GM23248 (cell line): ENCODE data around the gene MYH7. TPM values are rescaled to one million over a fixed set of nuclear protein-coding genes. Genes with fewer than 3 reads are reported as not detected.

Source experiments
- DNase-seq: peaks from one replicate; pipeline ENCODE4 v3.0.0-alpha.2; 2015
- H2AFZ ChIP-seq: fragments of 200-600 bp; sonication (generic); 2 replicates; pipeline ENCODE4 v1.6.1; 2016; ENCODE audit warnings: antibody characterized with exemption
- H3F3A ChIP-seq: fragments of 200-600 bp; sonication (generic); 2 replicates; pipeline ENCODE4 v1.6.1; 2016; ENCODE audit warnings: mild to moderate bottlenecking, antibody characterized with exemption, mixed run types; ENCODE audit not compliant: insufficient read depth
- H3K27ac ChIP-seq: fragments of 200-600 bp; sonication (generic); 2 replicates; pipeline ENCODE4 v1.5.1; 2016; ENCODE audit warnings: mild to moderate bottlenecking
- H3K27me3 ChIP-seq: fragments of 200-600 bp; sonication (generic); replicated peaks from 2 replicates; pipeline ENCODE4 v1.6.1; 2016; ENCODE audit warnings: mild to moderate bottlenecking; ENCODE audit not compliant: insufficient read depth
- H3K36me3 ChIP-seq: fragments of 200-600 bp; sonication (generic); 2 replicates; pipeline ENCODE4 v1.6.1; 2016; ENCODE audit warnings: low read depth, mild to moderate bottlenecking
- H3K4me1 ChIP-seq: fragments of 200-600 bp; sonication (generic); 2 replicates; pipeline ENCODE4 v1.6.1; 2016; ENCODE audit warnings: mild to moderate bottlenecking; ENCODE audit not compliant: insufficient read depth
- H3K4me2 ChIP-seq: fragments of 200-600 bp; sonication (generic); one replicate; pipeline ENCODE4 v1.6.1; 2016; ENCODE audit warnings: mild to moderate bottlenecking; ENCODE audit not compliant: unreplicated experiment
- H3K4me3 ChIP-seq: fragments of 200-600 bp; sonication (generic); 2 replicates; pipeline ENCODE4 v1.5.1; 2016; ENCODE audit warnings: mild to moderate bottlenecking
- H3K79me2 ChIP-seq: fragments of 200-600 bp; sonication (generic); 2 replicates; pipeline ENCODE4 v1.6.1; 2016; ENCODE audit warnings: mild to moderate bottlenecking; ENCODE audit not compliant: insufficient read depth
- H3K9ac ChIP-seq: fragments of 200-600 bp; sonication (generic); 2 replicates; pipeline ENCODE4 v1.6.1; 2016; ENCODE audit warnings: mild to moderate bottlenecking
- H3K9me2 ChIP-seq: fragments of 200-600 bp; sonication (generic); 2 replicates; pipeline ENCODE4 v1.6.1; 2016; ENCODE audit warnings: mixed run types, mild to moderate bottlenecking, moderate library complexity; ENCODE audit not compliant: insufficient read depth
- H3K9me3 ChIP-seq: fragments of 200-600 bp; sonication (generic); one replicate; pipeline ENCODE4 v1.6.1; 2017; ENCODE audit warnings: low read depth
- H4K20me1 ChIP-seq: fragments of 200-600 bp; sonication (generic); 2 replicates; pipeline ENCODE4 v1.6.0; 2016; ENCODE audit not compliant: insufficient read depth
- EZH2 ChIP-seq: fragments of 200-600 bp; sonication (generic); IDR thresholded peaks from 2 replicates; pipeline ENCODE4 v1.6.1; 2018; ENCODE audit warnings: antibody characterized with exemption, mild to moderate bottlenecking; ENCODE audit not compliant: insufficient read depth, poor library complexity, severe bottlenecking
- EZH2phosphoT487 ChIP-seq: fragments of 200-600 bp; sonication (generic); IDR thresholded peaks from 2 replicates; pipeline ENCODE4 v1.6.1; 2018; ENCODE audit warnings: antibody characterized with exemption, moderate library complexity, mild to moderate bottlenecking, low read depth; ENCODE audit not compliant: insufficient read depth
- WGBS, 2 experiments: methylation state at CpG; one replicate each; pipeline ENCODE4 v1.1.6; 2015 to 2017; ENCODE audit warnings: low lambda C conversion rate in 2 of 2, low coverage in 1 of 2; ENCODE audit errors: missing lambda C conversion rate in 2 of 2; 5-methylcytosine and 5-hydroxymethylcytosine counted together
- in situ Hi-C: fragments of 300-500 bp; cut with MboI; formaldehyde crosslinking; loops from 2 replicates; pipeline ENCODE4 v1.15.0; 2020
- microRNA counts: library from miRNA; unstranded; fragments of <30 nt; microRNA quantifications from one replicate; lab custom pipeline; 2016
- microRNA-seq: library from miRNA; unstranded; fragments of <30 nt; microRNA quantifications from one replicate; pipeline ENCODE4, GENCODE V29; 2016; ENCODE audit warnings: borderline number of aligned reads
- polyA plus RNA-seq: library from polyadenylated mRNA; unstranded; fragments of >200 nt; fragmentation: Nextera tagmentation; extraction: Ambion mirVana; gene quantifications from 2 replicates; pipeline ENCODE4 v1.2.1, GENCODE V29; 2016
- small RNA-seq: library from RNA; depleted of rRNA; stranded (forward); fragments of <200 nt; gene quantifications from one replicate; pipeline ENCODE3, GENCODE V24; 2014; ENCODE audit warnings: low read depth, low replicate concordance
- total RNA-seq: library from RNA; depleted of rRNA; stranded (reverse); fragments of >200 nt; shearing (Covaris generic); gene quantifications from 2 replicates; pipeline ENCODE4 v1.2.3, GENCODE V29; 2014; rRNA removed

The MYH7 gene
- total and polyA plus RNA-seq, 2 experiments from 2014 or later: not detected

DNA sequence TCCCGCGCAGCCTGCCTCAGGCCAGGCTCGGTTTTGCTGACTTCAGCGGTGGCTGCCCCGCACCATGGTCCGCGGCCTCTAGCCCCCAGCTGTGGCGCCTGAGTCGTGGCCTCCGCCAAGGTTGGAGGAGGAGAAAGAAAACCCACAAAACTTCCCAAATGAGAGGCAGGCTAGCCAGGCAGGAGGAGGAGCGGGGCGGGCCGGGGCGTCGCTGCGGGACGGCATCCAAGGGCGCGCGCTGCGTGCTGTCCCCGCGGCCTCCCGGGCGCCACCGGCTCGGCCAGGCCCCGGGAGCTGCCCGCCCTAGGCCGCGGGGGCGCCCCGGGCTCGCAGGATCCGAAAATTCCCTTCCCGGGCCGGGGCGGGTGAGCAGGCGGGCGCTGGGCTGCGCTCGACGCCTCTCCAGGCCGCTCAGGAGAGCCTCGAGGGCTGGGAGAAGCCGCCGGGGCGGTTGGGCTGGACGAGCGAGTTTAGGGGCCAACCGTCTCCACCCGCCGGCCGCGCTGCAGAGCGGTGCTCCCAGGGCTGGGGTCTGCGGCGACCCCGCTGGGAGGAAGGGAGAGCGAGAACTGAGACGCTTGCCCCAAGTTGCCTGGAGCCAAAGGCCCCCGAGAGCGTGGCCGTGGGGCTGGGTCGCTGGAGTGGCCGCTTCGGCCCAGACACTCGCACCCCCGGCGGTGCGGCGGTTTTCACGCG, 70.3 kb downstream of the MYH7 start, which contains the start of gene EFS:
Gene EFS (minus strand): TSS at position 137 of the 696 bp plus-strand sequence. CDS start 147 bp downstream, outside the sequence.
- peak within 1 kb of the TSS; percentile 85 for H3K4me3 ChIP-seq
- H3F3A ChIP-seq: peaks cover 21% of the 10 kb centered on the region
- DNase-seq: peak; percentile 73
- WGBS, 2 experiments: 1 to 2% methylated on average over 48 to 70 of the region's 74 CpGs
- TF ChIP-seq EZH2 (no peak), EZH2phosphoT487 (no peak)
- H2AFZ ChIP-seq: peak within 1 kb of the TSS; percentile 76
- H3K36me3 ChIP-seq: no peaks in the 10 kb centered on the region
- H4K20me1 ChIP-seq: no peaks in the 10 kb centered on the region
- H3K9me3 ChIP-seq: no peaks in the 10 kb centered on the region
- in situ Hi-C loops: no loop called here
- peak within 1 kb of the TSS; percentile 96 for H3K4me2 ChIP-seq
- H3K4me1 ChIP-seq: peaks cover 17% of the 10 kb centered on the region
- H3K9ac ChIP-seq: peak within 1 kb of the TSS; percentile 95
- H3K9me2 ChIP-seq: no peaks in the 10 kb centered on the region
- H3K27ac ChIP-seq: peak within 1 kb of the TSS; percentile 79
- no peaks in the 10 kb centered on the region for H3K27me3 ChIP-seq
- H3K79me2 ChIP-seq: peaks cover 34% of the 10 kb centered on the region

DNA sequence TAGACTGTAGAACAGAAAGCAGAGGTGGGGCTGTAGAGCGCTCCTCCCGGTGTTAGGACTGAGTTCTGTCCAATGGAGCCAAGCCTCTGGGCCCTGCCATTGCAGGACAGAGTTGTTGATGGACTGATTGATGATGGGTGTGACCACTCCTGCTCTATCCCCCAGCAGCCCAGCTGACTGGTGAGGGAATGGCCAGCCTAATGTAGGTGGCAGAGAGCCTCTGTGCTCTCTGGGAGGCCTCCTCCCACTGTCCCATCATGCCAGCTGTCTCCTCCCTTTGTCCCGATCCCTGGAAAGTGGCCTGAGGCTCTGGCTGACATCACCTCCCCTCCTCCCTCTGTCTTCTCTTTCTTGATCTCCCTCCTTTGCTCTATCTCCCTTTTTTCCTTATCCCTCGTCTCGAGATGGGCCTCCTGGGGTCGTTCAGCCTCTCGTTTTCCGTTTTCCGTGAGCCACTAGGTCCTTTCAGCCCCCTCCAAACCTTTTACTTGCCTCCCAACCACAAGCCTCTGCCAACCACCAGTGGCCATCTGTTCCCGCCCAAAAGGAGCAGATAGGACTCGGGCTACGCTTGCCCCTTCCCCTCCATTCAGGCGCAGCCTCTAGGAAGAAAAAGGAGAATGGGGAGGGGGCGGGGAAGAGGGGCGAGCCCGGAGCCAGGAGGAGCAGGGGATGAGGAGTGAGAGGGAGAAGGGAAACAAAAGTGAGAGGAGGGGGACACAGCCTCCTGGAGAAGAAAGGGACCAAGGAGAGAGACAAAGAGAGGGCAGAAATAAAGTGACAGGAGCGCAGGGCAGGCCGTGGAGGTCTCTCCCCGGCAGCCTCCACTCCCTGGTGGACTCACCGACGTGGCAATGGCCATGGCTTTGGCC, 71.1 kb downstream of the MYH7 start:
- peaks cover 17% of the 10 kb centered on the region for H3K4me1 ChIP-seq
- H4K20me1 ChIP-seq: no peaks in the 10 kb centered on the region
- H3K9ac ChIP-seq: peak overlapping the region; percentile 95
- peak overlapping the region; percentile 79 for H3K27ac ChIP-seq
- TF ChIP-seq EZH2phosphoT487 (no peak), EZH2 (no peak)
- H3F3A ChIP-seq: peaks cover 21% of the 10 kb centered on the region
- H3K9me3 ChIP-seq: no peaks in the 10 kb centered on the region
- H3K79me2 ChIP-seq: peaks cover 34% of the 10 kb centered on the region
- H2AFZ ChIP-seq: peak overlapping the region; percentile 76
- peak overlapping the region; percentile 96 for H3K4me2 ChIP-seq
- WGBS, 2 experiments: 3 to 4% methylated on average over 18 to 21 of the region's 21 CpGs
- in situ Hi-C loops: no loop called here
- H3K4me3 ChIP-seq: peak overlapping the region; percentile 85
- H3K9me2 ChIP-seq: no peaks in the 10 kb centered on the region
- H3K36me3 ChIP-seq: no peaks in the 10 kb centered on the region
- H3K27me3 ChIP-seq: no peaks in the 10 kb centered on the region
- peak; percentile 71 for DNase-seq

MicroRNAs within 50 kb of the gene (microRNA counts, 767-probe panel; counts per million panel counts)
- 447 counts per million, percentile 86 among the panel's probes with 10 or more counts for microRNA hsa-miR-208a (lab: Ali Mortazavi, UCI)
- 447 counts per million, percentile 86 among the panel's probes with 10 or more counts for microRNA hsa-miR-208b (lab: Ali Mortazavi, UCI)

Small RNA genes within 50 kb of the gene (microRNA-seq; reads per million reads assigned to microRNA genes)
- gene MIR208A (not detected), gene MIR208B (not detected)

Small RNA genes within 50 kb of the gene (small RNA-seq; reads per million reads assigned to genes)
- gene MIR208A: not detected
- gene MIR208B: not detected

Other genes starting within 250 kb of the MYH7 start
- not detected in 2 replicates for gene RNF212B, start 197.7 kb downstream of the MYH7 start, total RNA-seq
- not detected in 2 replicates for gene RNF212B, start 197.7 kb downstream of the MYH7 start, polyA plus RNA-seq
- 7.6 and 8.7 TPM in 2 replicates for gene HOMEZ, start 149.5 kb downstream of the MYH7 start, total RNA-seq
- gene HOMEZ, start 149.5 kb downstream of the MYH7 start, polyA plus RNA-seq: 5.0 and 5.8 TPM in 2 replicates
- gene PPP1R3E, start 132.8 kb downstream of the MYH7 start, total RNA-seq: 4.1 and 4.3 TPM in 2 replicates
- gene PPP1R3E, start 132.8 kb downstream of the MYH7 start, polyA plus RNA-seq: 1.4 and 1.6 TPM in 2 replicates
- 22.5 and 35.0 TPM in 2 replicates for gene BCL2L2, start 128.8 kb downstream of the MYH7 start, total RNA-seq
- 6.4 and 8.1 TPM in 2 replicates for gene BCL2L2, start 128.8 kb downstream of the MYH7 start, polyA plus RNA-seq
- gene PABPN1, start 114.2 kb downstream of the MYH7 start, total RNA-seq: 60.3 and 65.5 TPM in 2 replicates
- 57.8 and 61.2 TPM in 2 replicates for gene PABPN1, start 114.2 kb downstream of the MYH7 start, polyA plus RNA-seq
- 32.8 and 42.3 TPM in 2 replicates for gene SLC22A17, start 82.8 kb downstream of the MYH7 start, total RNA-seq
- gene SLC22A17, start 82.8 kb downstream of the MYH7 start, polyA plus RNA-seq: 16.5 and 20.4 TPM in 2 replicates
- 8.6 and 17.3 TPM in 2 replicates for gene EFS, start 70.5 kb downstream of the MYH7 start, total RNA-seq
- 3.9 and 4.2 TPM in 2 replicates for gene EFS, start 70.5 kb downstream of the MYH7 start, polyA plus RNA-seq
- gene IL25, start 62.9 kb downstream of the MYH7 start, total RNA-seq: not detected in 2 replicates
- not detected in 2 replicates for gene IL25, start 62.9 kb downstream of the MYH7 start, polyA plus RNA-seq
- gene CMTM5, start 58.6 kb downstream of the MYH7 start, total RNA-seq: not detected in 2 replicates
- gene CMTM5, start 58.6 kb downstream of the MYH7 start, polyA plus RNA-seq: not detected in 2 replicates
- not detected in 2 replicates for gene MYH6, start 27.4 kb downstream of the MYH7 start, total RNA-seq
- gene MYH6, start 27.4 kb downstream of the MYH7 start, polyA plus RNA-seq: 0.80 TPM in 1 of 2 replicates, not detected in the other
- gene NGDN, start 34.0 kb upstream of the MYH7 start, total RNA-seq: 13.9 and 25.9 TPM in 2 replicates
- 39.9 TPM in 2 replicates for gene NGDN, start 34.0 kb upstream of the MYH7 start, polyA plus RNA-seq
- under 0.01 TPM in 1 of 2 replicates, not detected in the other for gene ZFHX2, start 116.1 kb upstream of the MYH7 start, total RNA-seq
- 0.14 and 0.49 TPM in 2 replicates for gene ZFHX2, start 116.1 kb upstream of the MYH7 start, polyA plus RNA-seq
- gene THTPA, start 120.6 kb upstream of the MYH7 start, total RNA-seq: 21.0 and 33.8 TPM in 2 replicates
- gene THTPA, start 120.6 kb upstream of the MYH7 start, polyA plus RNA-seq: 9.3 and 10.0 TPM in 2 replicates
- 3.9 and 13.7 TPM in 2 replicates for gene AP1G2, start 132.1 kb upstream of the MYH7 start, total RNA-seq
- 9.6 and 10.2 TPM in 2 replicates for gene AP1G2, start 132.1 kb upstream of the MYH7 start, polyA plus RNA-seq
- not detected in 2 replicates for gene JPH4, start 143.1 kb upstream of the MYH7 start, total RNA-seq
- 0.05 TPM in 1 of 2 replicates, not detected in the other for gene JPH4, start 143.1 kb upstream of the MYH7 start, polyA plus RNA-seq
- not detected in 2 replicates for gene DHRS2, start 200.7 kb upstream of the MYH7 start, total RNA-seq
- not detected in 2 replicates for gene DHRS2, start 200.7 kb upstream of the MYH7 start, polyA plus RNA-seq